Activated naive CD4-positive, alpha-beta T cell treated with anti-CD3 and anti-CD28 coated beads, Interleukin-2, amount 10 ng/mL, durations not matched to agents 7 days and 5 days (primary cell): ENCODE data around the gene PGAM5.

Experiments
- CTCF ChIA-PET: fragments of 350-600 bp; sonication (Branson Sonifier 250); formaldehyde crosslinking; loops from one replicate; lab custom pipeline; 2021; ENCODE audit warnings: antibody characterized with exemption; lab: Charles Lee
- DNase-seq: peaks from one replicate; pipeline ENCODE4 v3.0.0-alpha.2; 2020
- H3K27ac Mint-ChIP-seq: one replicate; pipeline ENCODE4 v1.8.0; 2021; ENCODE audit warnings: mild to moderate bottlenecking, moderate library complexity, mixed read lengths
- H3K27me3 Mint-ChIP-seq: one replicate; pipeline ENCODE4 v1.8.0; 2021; ENCODE audit warnings: mild to moderate bottlenecking, mixed read lengths
- H3K36me3 Mint-ChIP-seq: one replicate; pipeline ENCODE4 v1.8.0; 2021; ENCODE audit warnings: mixed read lengths
- H3K4me1 Mint-ChIP-seq: one replicate; pipeline ENCODE4 v1.8.0; 2021; ENCODE audit warnings: mixed read lengths
- H3K4me3 Mint-ChIP-seq: one replicate; pipeline ENCODE4 v1.8.0; 2021; ENCODE audit warnings: mild to moderate bottlenecking, moderate library complexity, mixed read lengths
- H3K9me3 Mint-ChIP-seq: one replicate; pipeline ENCODE4 v1.8.0; 2021; ENCODE audit warnings: mixed read lengths

The PGAM5 gene

DNA sequence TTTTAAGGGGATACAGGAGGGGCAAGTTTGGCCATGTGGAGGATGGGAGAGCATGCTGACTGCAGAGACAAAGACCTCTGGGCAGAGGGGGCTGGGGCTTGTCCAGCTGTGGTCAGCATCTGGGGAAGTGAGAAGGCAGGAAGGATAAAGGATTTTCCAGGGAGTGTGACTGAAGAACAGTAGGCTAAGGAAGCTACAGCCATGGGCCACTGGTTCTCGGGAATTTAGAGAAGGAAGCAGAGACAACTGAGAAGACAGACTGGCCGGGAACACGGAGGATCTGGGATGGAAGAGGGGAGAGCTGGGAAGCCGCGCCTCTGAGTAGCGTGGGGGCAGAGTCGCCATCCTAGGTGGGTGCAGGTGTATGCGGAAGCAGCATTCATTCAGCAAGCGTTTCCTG is 7.0 kb upstream of the PGAM5 start:
- Mint-ChIP-seq H3K4me1 (peaks cover 3% of the 10 kb centered on the region), H3K36me3 (peaks cover 54% of the 10 kb centered on the region), H3K27me3 (no peaks in the 10 kb centered on the region), H3K27ac (no peak overlapping the region), H3K9me3 (no peaks in the 10 kb centered on the region), H3K4me3 (no peak overlapping the region)
- DNase-seq, result no peak
- CTCF ChIA-PET, result no interaction called here

DNA sequence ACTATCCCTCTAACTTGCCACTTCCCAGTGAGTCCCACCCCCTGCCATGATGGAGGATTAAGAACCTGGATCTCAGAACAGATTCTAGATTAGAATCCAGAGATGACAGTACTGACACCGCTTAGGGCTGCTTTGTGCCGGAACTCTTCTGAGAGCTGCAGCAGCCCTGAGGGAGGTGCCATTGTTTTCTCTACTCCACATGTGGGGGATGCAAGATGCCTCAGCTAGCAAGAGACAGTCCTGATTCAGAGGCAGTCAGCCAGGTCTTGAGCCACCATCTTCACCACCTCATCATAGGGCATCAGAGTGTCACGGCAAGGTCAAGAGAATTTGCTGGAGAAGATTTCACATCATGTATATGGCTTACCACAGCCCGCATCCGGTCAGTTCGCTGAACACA is 3.4 kb upstream of the PGAM5 start:
- Mint-ChIP-seq H3K27me3 (no peaks in the 10 kb centered on the region), H3K36me3 (peaks cover 35% of the 10 kb centered on the region), H3K4me1 (peaks cover 16% of the 10 kb centered on the region), H3K9me3 (no peaks in the 10 kb centered on the region), H3K4me3 (no peak overlapping the region), H3K27ac (no peak overlapping the region)
- DNase-seq, result no peak
- CTCF ChIA-PET, result no interaction called here

DNA sequence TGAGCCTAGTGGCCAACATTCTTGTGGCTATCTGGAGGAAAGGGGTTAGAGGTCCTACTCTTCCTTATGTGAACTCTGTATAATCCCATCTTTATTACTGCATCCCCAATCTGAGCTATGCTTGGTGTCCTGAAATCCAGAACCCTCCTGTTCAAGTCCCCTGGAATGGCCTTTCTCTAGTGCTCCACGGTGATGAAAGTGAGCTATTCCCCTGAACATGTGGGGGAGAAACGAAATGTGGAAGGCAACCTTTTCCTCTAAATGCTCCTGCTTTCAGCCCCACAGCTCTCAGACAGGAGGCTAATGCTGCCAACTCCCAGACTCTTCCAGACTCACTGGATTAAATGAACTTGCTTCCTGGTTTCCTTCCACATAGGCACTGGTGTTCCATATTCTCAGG is 2.5 kb upstream of the PGAM5 start:
- peak overlapping the region; percentile 12 for H3K27ac Mint-ChIP-seq
- H3K9me3 Mint-ChIP-seq, result no peaks in the 10 kb centered on the region
- CTCF ChIA-PET, result no interaction called here
- H3K36me3 Mint-ChIP-seq, result peaks cover 34% of the 10 kb centered on the region
- DNase-seq, result no peak
- peaks cover 24% of the 10 kb centered on the region for H3K4me1 Mint-ChIP-seq
- H3K27me3 Mint-ChIP-seq, result no peaks in the 10 kb centered on the region
- H3K4me3 Mint-ChIP-seq, result no peak overlapping the region

DNA sequence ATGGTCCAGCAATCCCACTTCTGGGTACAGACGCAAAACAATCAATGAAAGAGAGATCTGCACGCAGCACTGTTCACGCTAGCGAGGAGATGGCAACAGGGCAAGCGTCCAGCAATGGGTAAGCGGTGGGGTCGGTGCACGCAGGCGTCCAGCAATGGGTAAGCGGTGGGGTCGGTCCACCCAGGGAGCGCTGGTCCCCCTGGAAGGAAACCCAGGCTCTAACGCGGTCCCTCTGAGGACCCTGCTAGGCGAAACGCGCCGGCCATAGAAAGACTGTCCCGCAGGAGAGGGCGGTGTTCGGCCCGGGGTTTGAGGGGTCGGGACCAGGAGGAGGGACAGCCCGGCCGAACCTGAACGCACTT is 618 bp upstream of the PGAM5 start:
- CTCF ChIA-PET, result no interaction called here
- DNase-seq, result no peak
- Mint-ChIP-seq H3K27me3 (no peaks in the 10 kb centered on the region), H3K36me3 (peaks cover 26% of the 10 kb centered on the region), H3K27ac (peak overlapping the region; percentile 89), H3K9me3 (no peaks in the 10 kb centered on the region), H3K4me3 (peak overlapping the region; percentile 90), H3K4me1 (peaks cover 28% of the 10 kb centered on the region)

DNA sequence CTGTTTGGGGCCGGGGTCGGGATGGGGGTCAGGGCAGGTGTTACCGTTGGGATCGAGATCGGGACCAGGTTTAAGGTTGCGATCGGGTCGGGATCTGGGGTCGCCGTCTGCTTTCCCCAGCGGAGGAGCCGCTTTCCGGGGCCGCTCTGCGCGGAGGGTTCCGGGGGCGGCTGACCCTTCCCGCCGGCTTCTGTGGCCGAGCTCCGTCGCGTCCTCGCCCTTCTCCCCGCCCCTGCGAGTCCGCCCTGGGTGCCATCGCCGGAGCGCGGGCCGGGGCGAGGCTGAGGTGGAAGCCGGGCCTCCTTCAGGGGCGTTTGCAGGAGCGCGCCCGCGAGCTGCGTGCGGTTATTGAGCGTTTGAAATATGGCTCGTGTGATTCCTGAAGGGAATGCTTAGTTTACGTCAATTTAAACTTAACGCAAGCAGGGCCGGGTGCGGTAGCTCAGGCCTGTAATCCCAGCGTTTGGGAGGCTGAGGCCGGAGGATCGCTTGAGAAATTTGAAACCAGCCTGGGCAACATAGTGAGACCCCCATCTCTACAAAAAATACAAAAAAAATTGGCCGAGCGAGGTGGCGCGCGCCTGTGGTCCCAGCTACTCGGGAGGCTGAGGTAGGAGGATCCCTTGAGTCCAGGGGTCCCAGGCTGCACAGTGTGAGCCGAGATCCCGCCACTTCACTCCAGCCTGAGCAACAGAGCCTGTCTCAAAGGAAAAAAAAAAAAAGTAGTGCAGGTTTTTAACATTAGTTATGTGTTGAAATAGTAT is 620 bp downstream of the PGAM5 start:
- Mint-ChIP-seq H3K27me3 (no peaks in the 10 kb centered on the region), H3K9me3 (no peaks in the 10 kb centered on the region), H3K4me3 (peak overlapping the region; percentile 82), H3K36me3 (peaks cover 24% of the 10 kb centered on the region), H3K4me1 (peaks cover 28% of the 10 kb centered on the region), H3K27ac (peak overlapping the region; percentile 49)
- CTCF ChIA-PET, result no interaction called here
- DNase-seq, result peak; percentile 49

DNA sequence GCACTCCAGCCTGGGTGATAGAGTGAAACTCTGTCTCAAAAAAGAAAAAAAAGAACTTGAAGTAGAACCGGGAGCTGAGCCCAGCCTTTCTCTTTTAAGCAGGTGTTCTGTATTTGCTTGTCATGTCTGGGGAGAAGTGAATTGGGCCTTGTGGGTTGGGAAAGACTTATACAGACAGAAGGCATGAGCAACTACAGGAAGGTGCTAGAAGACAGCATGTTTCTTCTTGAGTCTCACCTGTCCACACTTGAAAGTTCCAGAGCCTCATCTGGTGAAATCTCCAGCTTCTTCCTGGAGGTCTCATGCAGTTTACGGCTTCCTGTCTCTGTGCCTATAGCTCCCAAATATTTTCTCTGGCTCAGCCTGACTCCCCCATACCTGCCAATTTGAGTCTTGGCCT is 2.5 kb downstream of the PGAM5 start:
- CTCF ChIA-PET, result no interaction called here
- no peak for DNase-seq
- no peaks in the 10 kb centered on the region for H3K27me3 Mint-ChIP-seq
- peaks cover 25% of the 10 kb centered on the region for H3K4me1 Mint-ChIP-seq
- H3K4me3 Mint-ChIP-seq, result peak overlapping the region; percentile 15
- no peak overlapping the region for H3K27ac Mint-ChIP-seq
- H3K36me3 Mint-ChIP-seq, result peaks cover 26% of the 10 kb centered on the region
- no peaks in the 10 kb centered on the region for H3K9me3 Mint-ChIP-seq

DNA sequence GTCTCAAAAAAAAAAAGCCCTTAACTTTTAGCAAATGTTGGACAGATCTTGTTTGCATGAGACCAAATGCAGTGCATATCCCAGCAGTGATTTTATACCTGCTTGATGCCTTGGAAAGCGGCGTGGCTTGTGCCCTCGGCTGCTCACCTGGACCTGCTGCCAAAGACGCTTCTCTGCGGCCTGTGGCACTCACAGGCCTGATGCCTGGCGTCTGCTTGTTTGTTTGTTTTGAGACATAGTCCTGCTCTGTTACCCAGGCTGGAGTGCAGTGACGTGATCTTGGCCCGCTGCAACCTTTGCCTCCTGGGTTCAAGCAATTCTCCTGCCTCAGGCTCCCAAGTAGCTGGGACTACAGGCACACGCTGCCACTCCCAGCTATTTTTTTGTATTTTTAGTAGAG is 5.2 kb downstream of the PGAM5 start:
- CTCF ChIA-PET, result no interaction called here
- no peak for DNase-seq
- H3K9me3 Mint-ChIP-seq, result no peaks in the 10 kb centered on the region

DNA sequence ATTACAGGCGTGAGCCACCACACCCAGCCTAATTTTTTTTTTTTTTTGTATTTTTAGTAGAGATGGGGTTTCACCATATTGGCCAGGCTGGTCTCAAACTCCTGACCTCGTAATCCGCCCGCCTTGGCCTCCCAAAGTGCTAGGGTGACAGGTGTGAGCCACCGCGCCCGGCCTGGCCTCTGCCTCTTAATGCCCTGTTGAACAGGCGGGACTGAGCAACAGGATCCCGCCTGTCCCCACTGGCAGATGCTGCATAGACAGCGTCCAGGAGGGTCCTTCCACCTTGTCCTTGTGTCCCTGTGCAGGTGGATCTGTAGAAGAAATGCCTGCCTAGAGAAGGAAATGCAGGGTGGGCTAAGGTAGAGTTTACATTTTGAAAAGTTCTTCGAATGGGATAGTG is 5.7 kb downstream of the PGAM5 start:
- H3K27me3 Mint-ChIP-seq, result no peaks in the 10 kb centered on the region
- peaks cover 34% of the 10 kb centered on the region for H3K36me3 Mint-ChIP-seq
- DNase-seq, result no peak

More for the DNA sequence above, 5.2 kb downstream of the PGAM5 start:
- Mint-ChIP-seq H3K4me3 (no peak overlapping the region), H3K4me1 (peaks cover 20% of the 10 kb centered on the region), H3K27ac (no peak overlapping the region), H3K27me3 (no peaks in the 10 kb centered on the region), H3K36me3 (peaks cover 31% of the 10 kb centered on the region)

DNA sequence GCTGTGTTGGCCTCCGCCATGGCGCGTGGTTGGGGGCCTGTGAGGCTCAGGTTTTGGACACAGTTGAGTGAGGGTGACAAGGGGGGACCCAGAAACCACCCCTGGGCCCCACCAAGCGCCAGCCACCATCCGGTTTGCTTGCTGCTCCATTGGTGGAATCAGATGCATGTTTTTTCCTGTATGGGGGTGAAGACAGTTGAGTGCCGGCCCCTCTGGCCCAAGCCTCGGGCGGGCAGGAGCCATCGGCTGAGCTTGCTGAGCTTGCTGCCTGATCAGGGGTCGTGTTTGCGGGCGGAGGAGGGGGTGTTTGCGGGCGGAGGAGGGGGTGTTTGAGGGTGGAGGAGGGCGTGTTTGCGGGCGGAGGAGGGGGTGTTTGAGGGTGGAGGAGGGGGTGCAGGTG is 6.4 kb downstream of the PGAM5 start:
- H3K4me1 Mint-ChIP-seq, result peaks cover 14% of the 10 kb centered on the region
- H3K4me3 Mint-ChIP-seq, result no peak overlapping the region
- no peak for DNase-seq
- CTCF ChIA-PET, result no interaction called here
- no peaks in the 10 kb centered on the region for H3K27me3 Mint-ChIP-seq
- no peak overlapping the region for H3K27ac Mint-ChIP-seq
- no peaks in the 10 kb centered on the region for H3K9me3 Mint-ChIP-seq
- peaks cover 37% of the 10 kb centered on the region for H3K36me3 Mint-ChIP-seq

More for the DNA sequence above, 5.7 kb downstream of the PGAM5 start:
- Mint-ChIP-seq H3K4me3 (no peak overlapping the region), H3K4me1 (peaks cover 19% of the 10 kb centered on the region), H3K27ac (no peak overlapping the region), H3K9me3 (no peaks in the 10 kb centered on the region)
- CTCF ChIA-PET, result no interaction called here

DNA sequence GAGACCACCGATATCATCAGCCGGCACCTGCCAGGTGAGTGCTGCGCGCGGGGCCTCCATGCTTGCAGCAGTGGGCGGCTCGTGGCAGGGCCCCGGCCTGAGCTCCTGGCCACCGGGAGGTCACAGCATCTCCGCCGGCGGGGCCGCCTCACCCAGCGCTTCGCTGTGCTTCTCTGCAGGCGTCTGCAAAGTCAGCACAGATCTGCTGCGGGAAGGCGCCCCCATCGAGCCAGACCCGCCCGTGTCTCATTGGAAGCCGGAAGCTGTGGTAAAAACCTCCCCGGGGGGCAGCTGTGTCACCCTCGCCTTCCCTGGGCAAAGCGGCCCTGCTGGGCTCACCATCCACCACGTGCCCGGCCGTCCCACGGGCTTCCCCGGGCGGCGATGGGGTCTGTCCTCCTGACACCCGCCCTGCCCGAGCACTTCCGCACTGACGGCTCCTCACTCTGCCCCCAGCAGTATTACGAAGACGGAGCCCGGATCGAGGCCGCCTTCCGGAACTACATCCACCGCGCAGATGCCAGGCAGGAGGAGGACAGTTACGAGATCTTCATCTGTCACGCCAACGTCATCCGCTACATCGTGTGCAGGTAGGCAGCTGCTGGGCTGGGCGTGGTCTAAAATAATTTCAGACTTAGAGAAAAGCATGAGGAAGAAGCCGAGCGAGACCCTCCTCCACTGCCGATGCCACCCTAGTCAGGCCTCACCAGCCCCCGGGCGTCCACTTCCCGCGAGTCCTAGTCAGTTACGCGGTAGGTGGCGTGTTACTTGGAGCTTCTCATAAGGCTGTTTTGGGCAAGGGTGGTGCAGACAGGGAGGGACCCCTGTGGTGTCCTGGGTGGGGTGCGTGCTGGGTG is 7.1 kb downstream of the PGAM5 start:
- H3K27me3 Mint-ChIP-seq, result no peaks in the 10 kb centered on the region
- CTCF ChIA-PET, result no interaction called here
- H3K9me3 Mint-ChIP-seq, result no peaks in the 10 kb centered on the region
- no peak for DNase-seq
- peaks cover 8% of the 10 kb centered on the region for H3K4me1 Mint-ChIP-seq
- H3K27ac Mint-ChIP-seq, result peak overlapping the region; percentile 19
- H3K4me3 Mint-ChIP-seq, result no peak overlapping the region
- H3K36me3 Mint-ChIP-seq, result peaks cover 37% of the 10 kb centered on the region

DNA sequence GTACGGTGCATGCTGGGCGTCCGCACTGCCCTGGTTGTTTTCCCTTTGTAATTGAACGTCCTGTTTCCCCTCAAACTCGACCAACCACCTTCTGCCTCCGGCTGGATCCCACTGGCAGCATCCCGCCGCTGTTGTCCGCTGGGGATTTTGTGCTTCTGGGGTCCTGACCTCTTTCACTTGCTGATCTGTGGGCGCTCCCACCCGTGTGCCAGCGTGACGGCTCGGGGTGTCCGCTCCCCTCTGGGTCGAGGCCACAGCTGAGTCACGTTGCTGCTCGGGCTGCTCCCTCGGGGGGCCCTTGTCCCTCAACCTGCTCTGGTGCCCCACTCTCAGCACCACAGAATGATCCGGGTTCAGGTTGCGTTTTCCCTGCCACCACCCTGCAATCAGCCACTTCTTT is 8.0 kb downstream of the PGAM5 start:
- no peak overlapping the region for H3K4me3 Mint-ChIP-seq
- H3K36me3 Mint-ChIP-seq, result peaks cover 39% of the 10 kb centered on the region
- CTCF ChIA-PET, result no interaction called here
- H3K27ac Mint-ChIP-seq, result no peak overlapping the region
- no peaks in the 10 kb centered on the region for H3K9me3 Mint-ChIP-seq
- H3K27me3 Mint-ChIP-seq, result no peaks in the 10 kb centered on the region
- no peak for DNase-seq
- H3K4me1 Mint-ChIP-seq, result no peaks in the 10 kb centered on the region

DNA sequence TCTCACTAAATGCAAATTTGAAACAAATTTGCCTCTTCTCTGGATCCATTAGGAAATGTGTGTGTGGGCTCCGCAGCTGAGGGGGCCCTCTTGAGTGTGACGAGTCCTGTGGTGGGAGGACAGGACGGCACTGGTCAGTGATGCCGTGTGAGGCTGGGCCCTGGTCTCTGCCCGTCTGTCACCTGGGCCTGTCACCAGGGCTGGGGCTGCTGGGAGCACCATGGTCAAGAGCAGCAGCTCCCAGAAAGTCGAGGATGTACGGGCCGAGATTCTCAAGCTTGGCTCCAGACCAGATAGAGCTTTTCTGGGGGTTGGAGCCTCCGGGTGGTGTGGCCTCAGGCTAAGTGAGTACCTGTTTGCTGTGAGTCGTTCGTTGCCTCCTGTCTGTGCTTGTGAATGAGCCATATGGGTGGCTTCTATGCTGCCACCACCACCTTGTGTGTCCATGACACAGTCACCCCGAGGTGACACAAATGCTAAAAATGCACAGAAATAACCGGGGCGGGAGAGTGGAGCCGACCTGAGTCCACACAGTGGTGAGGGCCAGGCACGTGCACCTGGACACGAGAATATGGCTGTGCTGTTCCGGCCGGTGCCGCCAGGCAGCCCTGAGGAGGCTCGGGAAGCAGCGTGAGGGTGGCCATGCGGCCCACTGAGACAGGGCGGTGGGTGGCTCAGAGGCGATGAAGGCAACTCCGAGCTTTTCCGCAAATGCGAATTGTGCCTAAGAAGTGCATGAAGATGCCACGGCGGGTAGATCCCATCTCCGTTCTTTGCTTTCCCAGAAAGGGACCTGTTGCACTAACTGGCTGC is 8.7 kb downstream of the PGAM5 start:
- H3K4me3 Mint-ChIP-seq, result no peak overlapping the region
- H3K36me3 Mint-ChIP-seq, result peaks cover 43% of the 10 kb centered on the region
- H3K9me3 Mint-ChIP-seq, result no peaks in the 10 kb centered on the region
- no peaks in the 10 kb centered on the region for H3K4me1 Mint-ChIP-seq
- no peak for DNase-seq
- CTCF ChIA-PET, result no interaction called here
- H3K27ac Mint-ChIP-seq, result no peak overlapping the region
- H3K27me3 Mint-ChIP-seq, result no peaks in the 10 kb centered on the region

DNA sequence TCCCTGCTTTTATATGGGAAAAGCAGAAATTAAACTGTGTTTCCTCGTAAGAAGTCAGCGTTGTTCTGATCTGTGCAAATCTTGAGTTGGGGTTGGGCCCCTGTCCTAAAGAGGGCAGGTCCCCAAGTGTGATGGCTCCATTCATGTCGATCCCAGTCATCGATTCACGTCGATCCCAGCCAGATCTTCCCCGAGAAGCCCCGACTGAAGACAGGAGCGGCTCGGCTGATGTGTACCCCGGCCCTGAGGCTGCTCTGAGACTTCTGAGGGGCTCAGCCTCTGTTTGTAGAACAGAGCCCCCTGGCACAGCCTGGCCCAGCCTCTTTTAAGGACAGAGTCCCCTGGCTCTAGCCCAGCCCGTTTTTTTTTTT is 9.3 kb downstream of the PGAM5 start:
- Mint-ChIP-seq H3K4me3 (no peak overlapping the region), H3K27ac (no peak overlapping the region), H3K36me3 (peaks cover 40% of the 10 kb centered on the region), H3K4me1 (no peaks in the 10 kb centered on the region), H3K9me3 (no peaks in the 10 kb centered on the region), H3K27me3 (no peaks in the 10 kb centered on the region)
- no peak for DNase-seq
- CTCF ChIA-PET, result no interaction called here

DNA sequence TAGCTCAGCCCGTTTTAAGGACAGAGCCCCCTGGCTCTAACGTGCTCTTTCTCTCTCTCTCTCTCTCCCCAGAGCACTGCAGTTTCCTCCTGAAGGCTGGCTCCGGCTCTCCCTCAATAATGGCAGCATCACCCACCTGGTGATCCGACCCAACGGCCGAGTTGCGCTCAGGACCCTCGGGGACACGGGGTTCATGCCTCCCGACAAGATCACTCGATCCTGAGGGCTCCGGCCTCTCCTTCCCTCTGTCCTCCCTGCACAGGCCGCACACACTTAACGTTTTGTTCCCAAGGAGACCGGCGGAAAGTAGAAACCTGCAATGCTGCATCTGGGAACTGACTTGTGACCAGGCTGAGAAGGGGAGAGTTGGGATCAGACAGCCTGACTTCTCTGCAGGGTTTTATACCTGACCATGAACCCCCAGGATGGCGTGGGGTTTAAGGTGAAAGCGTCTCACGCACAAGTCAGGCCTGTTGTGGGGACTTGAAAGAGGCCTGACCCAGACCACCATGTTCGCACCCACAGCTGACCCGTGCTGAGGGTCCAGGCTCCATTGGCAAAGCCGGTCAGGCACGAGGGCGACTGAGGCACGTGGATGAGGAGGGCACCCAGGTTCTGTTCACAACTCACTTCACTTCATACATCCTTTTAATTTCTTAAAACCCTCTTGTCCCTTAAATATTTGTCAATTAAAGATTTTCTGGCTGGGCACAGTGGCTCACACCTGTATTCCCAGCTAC is 10.1 kb downstream of the PGAM5 start:
- CTCF ChIA-PET, result no interaction called here
- Mint-ChIP-seq H3K27me3 (no peaks in the 10 kb centered on the region), H3K4me1 (no peaks in the 10 kb centered on the region), H3K4me3 (no peak overlapping the region), H3K36me3 (peaks cover 47% of the 10 kb centered on the region), H3K9me3 (no peaks in the 10 kb centered on the region), H3K27ac (no peak overlapping the region)
- DNase-seq, result no peak
